HG02623 (cell line): ENCODE measurements around the gene LINGO3.

ENCODE experiments used
- ATAC-seq: cut with Tn5 transposase; IDR thresholded peaks from one replicate; pipeline ENCODE4 v1.9.1; 2021; ENCODE audit warnings: moderate library complexity; ENCODE audit not compliant: unreplicated experiment

The LINGO3 gene

DNA sequence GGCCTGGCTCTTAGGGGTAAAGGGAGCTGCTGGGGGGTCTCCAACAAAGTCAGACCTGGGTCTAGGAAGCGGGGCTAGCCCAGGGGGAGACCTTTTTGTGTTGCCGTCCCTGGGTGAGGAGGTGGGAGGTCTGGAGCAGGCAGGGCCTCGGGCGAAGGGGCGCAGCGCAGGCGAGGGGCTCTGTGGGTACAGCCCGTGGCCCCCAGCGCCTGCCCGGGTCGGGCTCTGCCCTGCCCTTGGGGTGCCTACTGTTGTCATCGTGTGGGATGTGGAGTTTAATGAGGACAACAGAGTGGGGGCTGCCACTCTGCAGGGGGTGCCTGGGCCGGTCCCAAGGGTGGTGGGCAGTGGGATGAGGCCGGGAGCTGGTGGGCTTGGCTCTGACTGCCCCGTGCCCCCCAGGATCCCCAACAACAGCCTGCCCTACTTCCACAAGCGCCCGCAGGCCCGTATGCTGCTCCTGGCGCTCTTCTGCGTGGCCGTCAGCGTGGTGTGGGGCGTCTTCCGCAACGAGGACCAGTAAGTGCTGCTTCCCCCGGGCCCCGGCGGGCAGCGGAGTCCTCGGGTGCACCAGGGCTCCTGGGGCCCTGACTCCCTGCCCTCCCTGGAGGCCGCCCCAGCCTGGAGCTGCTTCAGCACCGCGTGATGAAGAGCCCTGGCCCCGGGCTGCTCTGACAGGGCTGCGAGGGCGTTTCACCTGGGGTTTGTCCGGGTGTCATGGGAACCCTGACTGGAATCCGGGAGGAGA, 32.7 kb upstream of the LINGO3 start:
- no peak for ATAC-seq

DNA sequence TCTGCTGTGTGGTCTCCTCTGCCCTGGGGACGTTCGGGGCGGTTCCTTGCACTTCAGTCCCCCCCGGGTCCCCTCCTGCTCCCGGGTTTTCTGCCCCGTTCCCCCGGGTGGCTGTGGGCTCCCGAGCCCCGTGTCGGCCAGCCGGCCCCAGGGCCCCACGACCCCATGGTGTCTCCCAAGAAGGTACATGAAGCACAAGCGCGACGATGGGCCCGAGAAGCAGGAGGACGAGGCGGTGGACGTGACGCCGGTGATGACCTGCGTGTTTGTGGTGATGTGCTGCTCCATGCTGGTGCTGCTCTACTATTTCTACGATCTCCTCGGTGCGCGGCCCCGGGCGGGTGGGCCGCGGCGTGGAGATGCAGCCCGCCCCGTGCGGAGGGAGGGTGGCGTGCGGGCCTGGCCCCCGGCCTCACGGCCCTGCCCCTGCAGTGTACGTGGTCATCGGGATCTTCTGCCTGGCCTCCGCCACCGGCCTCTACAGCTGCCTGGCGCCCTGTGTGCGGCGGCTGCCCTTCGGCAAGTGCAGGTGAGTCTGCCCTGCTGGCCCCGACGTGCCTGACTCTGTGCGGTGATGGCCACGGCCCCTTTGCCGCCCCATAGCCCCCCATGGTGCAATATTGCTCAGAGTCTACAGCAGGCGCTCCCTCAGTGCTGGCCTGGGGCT, 31.8 kb upstream of the LINGO3 start:
- ATAC-seq, result no peak

GRCh38 chr19:2338751-2339643, 31.0 kb upstream of the LINGO3 start:
- no peak for ATAC-seq

- no peak for ATAC-seq
Observed at GRCh38 chr19:2338055-2338615, 30.2 kb upstream of the LINGO3 start.

DNA sequence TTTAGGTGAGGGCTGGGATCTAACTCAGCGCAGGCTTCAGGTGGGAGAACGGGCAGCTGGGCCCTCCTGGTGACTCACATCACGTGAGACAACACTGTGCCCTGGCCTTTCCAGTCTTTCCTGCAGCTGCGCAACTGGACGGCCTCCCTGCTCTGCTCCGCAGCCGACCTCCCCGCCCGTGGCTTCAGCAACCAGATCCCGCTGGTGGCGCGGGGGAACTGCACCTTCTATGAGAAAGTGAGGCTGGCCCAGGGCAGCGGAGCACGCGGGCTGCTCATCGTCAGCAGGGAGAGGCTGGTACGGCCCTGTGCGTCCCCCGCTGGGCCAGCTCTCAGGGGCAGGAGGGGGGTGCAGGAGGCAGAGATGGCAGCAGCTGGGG, 29.4 kb upstream of the LINGO3 start:
- no peak for ATAC-seq

- no peak for ATAC-seq
Observed at GRCh38 chr19:2336528-2337328, 28.8 kb upstream of the LINGO3 start.

DNA sequence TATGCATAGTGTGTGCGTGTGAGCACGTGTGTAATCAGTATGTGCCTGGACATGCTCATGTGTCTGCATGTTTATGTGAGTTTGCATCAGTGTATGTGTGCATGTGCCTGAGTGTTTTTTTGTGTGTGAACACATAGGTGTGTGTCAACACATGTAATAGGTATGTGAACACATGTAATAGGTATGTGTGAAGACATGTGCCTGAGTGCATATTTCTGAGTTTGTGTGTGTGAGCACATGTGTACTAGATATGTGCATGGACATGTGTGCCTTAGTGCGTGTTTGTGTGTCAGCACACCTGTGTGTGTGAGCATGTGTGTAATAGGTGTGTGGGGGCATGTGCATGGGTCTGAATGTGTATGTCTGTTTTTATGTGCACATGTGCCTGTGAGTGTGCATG, 27.9 kb upstream of the LINGO3 start:
- no peak for ATAC-seq

DNA sequence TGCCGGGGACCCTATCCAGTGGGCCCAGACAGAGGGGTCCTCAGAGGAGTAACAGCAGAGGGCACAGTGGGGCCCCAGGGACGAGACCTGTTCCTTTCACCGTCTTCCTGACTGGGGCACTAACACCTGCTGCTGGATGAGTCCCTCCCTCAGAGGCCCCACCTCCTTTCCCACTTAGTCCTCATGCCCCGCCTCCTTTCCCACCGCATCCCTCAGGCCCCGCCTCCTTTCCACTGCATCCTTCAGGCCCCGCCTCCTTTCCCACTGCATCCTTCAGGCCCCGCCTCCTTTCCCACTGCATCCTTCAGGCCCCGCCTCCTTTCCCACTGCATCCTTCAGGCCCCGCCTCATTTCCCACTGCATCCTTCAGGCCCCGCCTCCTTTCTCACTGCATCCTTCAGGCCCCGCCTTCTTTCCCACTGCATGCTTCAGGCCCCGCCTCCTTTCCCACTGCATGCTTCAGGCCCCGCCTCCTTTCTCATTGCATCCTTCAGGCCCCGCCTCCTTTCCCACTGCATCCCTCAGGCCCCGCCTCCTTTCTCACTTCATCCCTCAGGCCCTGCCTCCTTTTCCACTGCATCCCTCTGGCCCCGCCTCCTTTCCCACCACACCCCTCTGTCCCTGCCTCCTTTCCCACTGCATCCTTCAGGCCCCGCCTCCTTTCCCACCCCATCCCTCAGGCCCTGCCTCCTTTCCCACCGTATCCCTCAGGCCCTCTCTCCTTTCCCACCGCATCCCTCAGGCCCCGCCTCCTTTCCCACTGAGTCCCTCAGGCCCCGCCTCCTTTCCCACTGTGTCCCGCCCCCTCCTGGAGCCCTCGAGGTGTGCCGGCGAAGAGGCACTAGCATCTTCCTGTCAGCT, 27.3 kb upstream of the LINGO3 start:
- no peak for ATAC-seq

- ATAC-seq, result no peak
Observed at GRCh38 chr19:2334426-2334825, 26.5 kb upstream of the LINGO3 start.

GRCh38 chr19:2333807-2334211, 25.9 kb upstream of the LINGO3 start:
- ATAC-seq, result no peak

DNA sequence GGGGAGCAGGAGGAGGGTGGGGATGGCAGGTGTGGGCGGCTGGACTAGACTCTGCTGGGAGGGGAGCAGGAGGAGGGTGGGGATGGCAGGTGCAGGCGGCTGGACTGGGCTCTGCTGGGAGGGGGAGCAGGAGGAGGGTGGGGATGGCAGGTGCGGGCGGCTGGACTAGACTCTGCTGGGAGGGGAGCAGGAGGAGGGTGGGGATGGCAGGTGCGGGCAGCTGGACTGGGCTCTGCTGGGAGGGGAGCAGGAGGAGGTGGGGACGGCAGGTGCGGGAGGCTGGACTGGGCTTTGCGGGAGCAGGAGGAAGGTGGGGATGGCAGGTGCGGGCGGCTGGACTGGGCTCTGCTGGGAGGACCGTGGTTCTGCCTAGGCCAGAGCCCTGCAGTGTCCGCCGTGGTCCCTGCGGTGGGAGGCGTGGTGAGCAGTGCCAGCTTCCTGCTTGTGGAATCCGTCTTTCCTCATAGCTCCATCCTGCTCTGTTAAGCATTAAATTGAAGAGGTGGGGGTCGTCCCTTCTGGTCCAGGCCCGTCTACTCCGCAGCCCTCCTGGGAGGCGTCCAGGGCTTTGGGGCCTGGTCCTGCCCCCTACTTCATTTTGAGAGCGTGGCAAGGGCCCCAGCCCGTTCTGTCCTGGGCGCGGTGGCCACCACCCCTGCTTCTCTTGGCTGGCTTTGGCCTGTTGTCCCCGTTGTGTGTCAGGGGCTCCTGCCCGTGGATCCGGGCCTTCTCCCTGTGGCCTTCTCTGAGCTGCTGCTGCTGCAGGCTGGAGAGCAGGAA, 25.3 kb upstream of the LINGO3 start:
- ATAC-seq, result no peak

DNA sequence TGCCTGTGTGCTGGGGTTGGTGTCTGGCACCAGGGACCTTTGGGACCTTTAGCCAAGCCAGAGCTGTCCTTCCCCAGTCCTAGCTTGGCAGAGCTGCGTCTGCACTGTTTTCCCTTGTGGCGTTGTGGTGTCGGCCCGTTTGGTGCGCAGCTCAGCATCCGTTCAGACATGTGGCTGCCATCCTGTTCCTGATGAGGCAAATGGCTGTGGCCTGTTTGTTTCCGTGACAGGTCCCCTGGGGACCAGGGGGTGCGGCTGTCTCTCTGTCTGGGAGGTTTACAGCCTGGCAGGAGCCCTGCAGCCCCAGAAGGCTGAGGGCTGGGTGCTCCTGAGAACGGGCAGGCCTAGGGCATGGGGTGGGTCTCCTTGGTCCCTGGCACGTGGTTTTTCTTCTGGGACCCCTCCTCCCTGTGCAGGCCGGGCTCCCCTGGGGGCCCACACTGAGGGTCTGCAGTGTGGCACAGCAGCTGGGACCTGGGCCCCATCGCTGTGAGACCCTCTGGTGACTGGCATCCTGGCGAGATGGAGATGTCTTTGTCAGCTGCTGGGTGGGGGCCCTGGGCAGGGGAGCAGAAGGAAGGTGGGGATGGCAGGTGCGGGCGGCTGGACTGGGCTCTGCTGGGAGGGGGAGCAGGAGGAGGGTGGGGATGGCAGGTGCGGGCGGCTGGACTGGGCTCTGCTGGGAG, 24.5 kb upstream of the LINGO3 start:
- no peak for ATAC-seq

- no peak for ATAC-seq
Observed at GRCh38 chr19:2331601-2332246, 23.8 kb upstream of the LINGO3 start.

DNA sequence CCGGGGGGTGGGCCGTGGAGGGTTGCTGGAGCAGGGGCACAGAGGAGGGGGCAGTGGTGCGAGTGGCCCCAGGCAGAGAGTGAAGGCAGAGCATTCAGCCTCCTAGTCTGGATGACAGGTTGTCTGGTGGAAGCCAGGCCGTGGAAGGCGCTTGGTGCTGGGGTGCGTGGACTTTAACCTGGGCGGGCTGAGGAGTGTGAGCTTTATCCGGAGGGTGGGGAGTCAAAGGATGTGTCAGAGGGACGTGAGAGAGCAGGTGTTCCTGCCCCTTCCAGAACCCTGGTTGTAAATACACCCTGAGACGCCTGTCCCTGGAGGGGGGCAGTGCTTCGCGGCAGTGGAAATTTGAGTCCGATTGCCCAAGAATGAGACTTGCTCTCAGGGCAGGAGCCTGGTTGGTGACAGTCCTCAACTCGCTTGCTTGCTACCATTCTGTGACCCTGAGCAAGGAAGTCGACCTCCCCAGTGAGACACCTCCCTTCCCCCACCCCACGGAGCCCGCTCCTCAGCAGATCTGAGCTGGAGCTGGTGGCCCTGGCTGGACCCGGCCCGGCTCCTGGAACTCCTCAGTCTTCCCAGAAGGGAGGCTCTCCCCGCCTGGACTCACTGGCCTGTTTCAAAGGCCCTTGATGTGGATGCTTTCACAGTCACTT, 22.8 kb upstream of the LINGO3 start:
- no peak for ATAC-seq

GRCh38 chr19:2330255-2330631, 22.3 kb upstream of the LINGO3 start:
- ATAC-seq, result no peak

DNA sequence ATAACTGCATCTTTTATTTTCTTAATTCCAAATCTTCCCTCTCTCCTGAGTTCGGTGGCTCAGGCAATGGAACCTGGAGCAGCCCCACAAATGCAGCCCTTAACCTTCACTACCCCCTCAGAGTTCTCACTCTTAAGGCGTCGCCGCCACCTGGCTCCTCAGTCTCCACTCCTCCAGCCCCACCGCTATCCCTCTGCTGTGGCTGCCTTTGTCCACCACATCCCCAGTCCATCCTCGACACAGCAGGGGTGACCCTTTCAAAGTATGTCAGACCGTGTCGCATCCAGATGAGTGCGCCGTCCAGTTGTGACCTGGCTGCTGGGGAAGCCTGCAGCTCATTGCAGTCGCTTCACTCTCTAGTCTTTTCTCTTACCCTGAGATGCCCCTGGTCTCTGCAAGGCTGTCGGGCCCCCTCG, 21.6 kb upstream of the LINGO3 start:
- no peak for ATAC-seq

DNA sequence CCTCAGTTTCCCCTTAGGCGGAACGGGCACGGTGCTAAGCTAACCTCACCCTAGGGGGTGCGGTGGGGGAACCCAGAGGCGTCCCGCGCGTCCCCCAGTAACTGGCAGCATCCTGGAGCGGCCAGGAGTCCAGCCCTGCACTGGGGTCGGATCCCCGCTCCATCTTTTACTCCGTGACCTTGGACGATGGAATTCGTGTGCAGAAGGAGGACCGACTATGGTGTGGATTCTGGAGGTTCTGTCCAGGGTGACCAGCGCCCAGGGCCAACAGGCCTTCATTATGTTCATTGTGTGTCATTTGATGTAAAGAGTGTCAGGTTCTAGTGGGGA, 21.2 kb upstream of the LINGO3 start:
- ATAC-seq, result no peak
